GM21381 (cell line): ENCODE data around the gene RBM33.

Experiments
- ATAC-seq: cut with Tn5 transposase; IDR thresholded peaks from one replicate; pipeline ENCODE4 v1.9.1; 2021; ENCODE audit warnings: mild to moderate bottlenecking, moderate library complexity; ENCODE audit not compliant: unreplicated experiment

RBM33 gene

DNA sequence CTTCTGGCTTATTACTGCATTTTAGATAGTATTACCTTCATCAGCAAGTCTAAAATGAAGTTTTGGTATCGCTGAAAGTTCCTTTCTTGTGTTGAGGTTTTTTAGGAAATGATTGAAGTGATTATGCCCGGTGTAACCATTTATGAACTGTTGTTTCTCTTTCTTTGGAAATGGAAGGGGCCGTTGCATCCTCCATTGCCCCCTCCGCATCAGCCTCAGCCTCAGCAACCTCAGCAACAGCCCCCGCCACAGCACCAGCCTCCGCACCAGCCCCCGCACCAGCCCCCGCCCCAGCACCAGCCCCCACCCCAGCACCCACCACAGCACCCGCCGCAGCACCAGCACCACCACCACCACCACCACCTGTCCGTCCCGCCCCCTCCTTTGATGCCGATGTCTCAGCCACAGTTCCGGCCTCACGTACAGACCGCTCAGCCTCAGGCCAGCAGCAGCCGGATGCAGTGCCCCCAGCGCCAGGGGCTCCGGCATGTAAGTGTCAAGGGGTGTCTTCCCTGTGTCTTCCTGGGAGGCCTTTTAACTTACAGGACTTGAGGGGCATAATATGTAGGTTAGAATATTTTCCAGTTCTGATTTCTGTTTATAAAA, 95.2 kb downstream of the RBM33 start:
- no peak for ATAC-seq

GRCh38 chr7:155741082-155741481, 96.6 kb downstream of the RBM33 start:
- no peak for ATAC-seq

DNA sequence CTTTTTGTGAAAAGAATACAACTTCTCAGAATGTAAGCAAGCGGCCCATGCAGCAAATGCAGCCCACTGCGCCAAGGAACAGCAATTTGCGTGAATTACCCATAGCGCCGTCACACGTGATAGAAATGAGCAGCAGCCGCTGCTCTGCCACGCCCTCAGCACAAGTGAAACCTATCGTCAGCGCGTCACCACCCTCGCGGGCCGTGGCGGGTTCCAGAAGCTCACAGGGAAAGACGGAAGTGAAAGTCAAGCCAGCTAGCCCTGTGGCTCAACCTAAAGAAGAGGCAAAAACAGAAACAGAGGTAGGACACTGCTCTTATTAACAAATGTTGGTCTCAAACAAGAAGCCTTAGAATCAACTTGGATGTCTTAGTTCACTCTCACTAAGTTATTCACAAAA, 97.3 kb downstream of the RBM33 start:
- no peak for ATAC-seq

DNA sequence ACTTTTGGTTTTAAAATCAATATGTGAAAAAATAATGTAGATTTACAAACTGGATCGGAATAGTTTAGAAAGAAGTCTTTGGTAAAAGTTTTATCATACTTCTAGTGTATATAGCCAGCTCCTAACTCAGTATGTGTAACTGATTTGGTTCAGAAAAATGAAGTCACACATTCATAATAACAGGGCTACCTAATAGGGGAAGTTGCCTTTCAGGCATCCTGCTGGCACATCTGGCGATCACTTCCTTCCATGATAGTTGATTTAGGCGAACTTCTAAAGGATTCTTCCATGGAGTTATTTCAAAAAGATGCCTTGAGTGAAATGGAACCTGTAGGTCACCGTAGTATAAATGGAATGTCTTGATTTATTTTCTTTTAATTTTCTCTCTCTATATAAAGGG, 98.7 kb downstream of the RBM33 start:
- ATAC-seq, result no peak

GRCh38 chr7:155744971-155745683, 100.7 kb downstream of the RBM33 start:
- no peak for ATAC-seq

DNA sequence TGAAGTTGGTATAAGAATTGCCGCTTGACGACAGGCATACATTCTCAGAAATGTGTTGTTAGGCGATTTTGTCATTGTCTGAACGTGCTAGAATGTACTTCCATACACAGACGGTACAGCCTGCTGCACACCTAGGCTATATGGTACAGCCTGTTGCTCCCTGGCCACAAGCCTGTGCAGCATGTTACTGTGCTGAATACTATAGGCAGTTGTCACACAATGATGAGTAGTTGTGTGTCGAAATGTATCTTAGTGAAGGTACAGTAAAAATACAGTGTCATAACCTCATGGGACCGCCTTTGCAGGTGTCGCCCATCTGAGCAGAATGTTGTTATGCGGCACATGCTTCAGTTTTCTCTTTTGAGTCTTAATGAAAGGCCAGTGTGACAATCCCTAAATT, 101.3 kb downstream of the RBM33 start:
- ATAC-seq, result no peak

DNA sequence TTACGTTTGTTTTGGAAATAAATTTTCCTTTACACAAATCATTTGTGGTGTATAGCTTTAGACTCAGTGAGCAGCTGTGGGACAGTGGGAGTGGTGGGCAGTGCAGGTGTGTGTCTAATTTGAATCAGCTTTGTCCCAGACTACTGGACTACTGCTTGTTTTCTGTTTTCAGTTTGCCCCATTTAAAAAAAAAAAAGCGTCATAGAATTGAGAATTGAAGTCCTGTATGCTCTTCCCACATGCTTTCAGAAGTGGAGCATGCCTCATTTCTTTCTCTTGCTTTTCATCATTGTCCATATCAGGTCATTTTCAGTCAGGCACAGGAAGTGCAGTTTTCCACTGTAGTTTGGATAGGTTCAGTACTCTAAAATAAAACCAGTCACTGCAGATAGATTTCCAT, 101.7 kb downstream of the RBM33 start:
- peak; percentile 65 for ATAC-seq

GRCh38 chr7:155747209-155747608, 102.7 kb downstream of the RBM33 start:
- no peak for ATAC-seq

GRCh38 chr7:155749578-155749977, 105.1 kb downstream of the RBM33 start:
- ATAC-seq, result no peak

DNA sequence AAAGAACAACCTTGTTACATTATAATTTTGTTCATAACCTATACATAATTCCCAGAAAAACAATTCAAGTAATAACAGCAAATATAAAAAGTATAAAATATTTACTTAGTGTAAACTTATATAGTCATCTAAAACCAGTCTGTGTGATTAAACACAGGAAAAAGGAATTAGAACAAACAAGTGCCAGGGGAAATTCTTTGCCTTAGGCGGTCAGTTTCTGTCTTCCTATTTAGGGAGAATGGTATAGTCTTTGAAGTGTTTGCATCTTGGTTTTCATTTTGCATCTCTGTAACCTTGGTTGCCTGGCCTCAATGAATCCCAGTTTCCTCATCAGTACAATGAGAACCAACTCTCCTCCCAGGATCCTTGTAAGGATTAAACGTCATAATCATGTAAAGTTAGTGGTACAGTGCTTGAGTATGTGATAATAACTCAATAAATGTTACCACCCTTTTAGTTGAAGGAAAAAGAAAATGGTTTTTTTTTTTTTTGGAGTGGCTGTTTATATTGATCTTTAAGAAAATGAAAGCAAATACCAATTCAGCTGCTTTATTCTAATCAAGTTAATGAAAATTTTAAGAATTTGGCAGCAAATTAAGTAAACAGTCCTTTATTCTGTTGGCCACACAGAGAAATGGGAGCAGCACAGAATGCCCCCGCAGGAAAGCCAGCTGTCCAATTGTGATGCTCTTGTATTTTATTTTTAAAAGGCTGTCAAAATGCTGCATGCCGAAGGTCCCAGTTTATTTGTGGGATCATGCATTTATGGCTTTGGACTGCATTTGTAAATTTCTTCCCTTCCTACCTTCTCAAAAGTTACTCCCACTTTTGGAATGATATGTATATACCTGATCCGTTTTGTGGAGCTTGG, 106.0 kb downstream of the RBM33 start:
- no peak for ATAC-seq

- ATAC-seq, result no peak
These were observed 106.9 kb downstream of the RBM33 start for GRCh38 chr7:155751409-155751808.

DNA sequence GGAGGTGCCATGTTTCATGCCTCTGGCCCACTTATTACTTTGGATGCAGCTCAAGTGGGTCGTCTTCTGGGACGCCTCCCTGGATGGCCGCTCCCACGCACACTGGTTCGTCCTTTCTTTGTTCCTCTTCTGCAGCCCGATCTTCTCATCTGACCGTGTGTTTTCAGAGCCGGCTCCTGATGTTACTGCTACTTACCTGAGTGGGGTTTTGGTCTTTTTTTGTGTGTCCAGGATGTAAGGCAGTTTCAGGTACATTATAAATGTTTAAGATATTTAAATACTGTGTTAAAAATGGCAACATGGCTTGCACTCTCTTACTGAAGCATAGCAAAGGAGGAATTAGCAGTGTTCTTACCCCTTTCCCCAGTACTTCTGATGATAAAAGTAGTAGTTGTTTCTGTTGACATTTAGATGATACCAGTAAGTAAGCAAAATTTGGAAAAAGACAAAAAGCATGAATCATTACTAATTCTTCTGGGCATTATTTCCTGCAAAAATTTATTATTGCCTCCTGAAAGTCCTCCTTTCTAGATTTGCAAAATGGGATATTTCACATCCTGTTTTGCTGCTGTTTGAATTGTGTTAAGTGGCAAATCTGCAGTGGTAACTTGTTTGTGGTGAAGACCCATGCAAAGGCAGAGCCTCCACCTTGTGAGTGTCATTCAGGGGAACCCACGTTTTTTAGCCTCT, 108.4 kb downstream of the RBM33 start:
- peak; percentile 59 for ATAC-seq

- no peak for ATAC-seq
These were observed 109.0 kb downstream of the RBM33 start for GRCh38 chr7:155753446-155753965.

- ATAC-seq, result no peak
These were observed 109.7 kb downstream of the RBM33 start for GRCh38 chr7:155754165-155754564.

GRCh38 chr7:155755026-155755425, 110.6 kb downstream of the RBM33 start:
- ATAC-seq, result no peak

DNA sequence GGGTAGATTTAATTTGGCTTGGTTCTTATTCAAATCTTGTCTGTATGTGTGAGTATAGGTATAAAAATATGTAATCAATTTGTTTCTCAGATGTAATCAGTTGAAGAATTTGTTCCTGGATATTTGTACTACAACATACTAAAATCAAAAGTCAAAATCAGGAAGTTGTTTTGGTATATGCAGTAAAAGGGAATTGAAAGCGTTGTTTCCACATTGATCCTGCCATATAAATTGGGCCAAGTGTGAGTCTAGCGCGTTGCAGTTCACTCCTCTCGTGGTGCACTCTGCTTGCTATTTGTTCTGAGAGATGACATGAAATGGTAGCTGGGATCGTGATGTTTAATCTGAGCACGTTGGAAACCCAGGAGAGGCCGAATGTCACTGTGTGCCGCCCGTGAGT, 111.9 kb downstream of the RBM33 start:
- no peak for ATAC-seq

- ATAC-seq, result no peak
These were observed 113.9 kb downstream of the RBM33 start for GRCh38 chr7:155758348-155758747.

GRCh38 chr7:155759740-155760430, 115.4 kb downstream of the RBM33 start:
- ATAC-seq, result no peak

GRCh38 chr7:155761162-155761561, 116.7 kb downstream of the RBM33 start:
- no peak for ATAC-seq

- ATAC-seq, result no peak
These were observed 117.6 kb downstream of the RBM33 start for GRCh38 chr7:155762036-155762435.
